Tibial nerve (tissue), 4 donors: Measurements from ENCODE around the gene MAPK10. TPM values are rescaled to one million over a fixed set of nuclear protein-coding genes. Genes with fewer than 3 reads are reported as not detected.

ENCODE experiments used
- DNase-seq, 2 donors: peaks; one replicate each; pipeline ENCODE4 v3.0.0-alpha.2; 2019; ENCODE audit warnings: low spot score in 2 of 2
- H3K27ac ChIP-seq, 4 donors: fragments of 200-600 bp; sonication (generic) in 3 of 4; one replicate each; pipeline ENCODE4 v1.5.1; 2017 to 2019; ENCODE audit warnings: mild to moderate bottlenecking in 1 of 4
- H3K27me3 ChIP-seq, 2 donors: fragments of 200-600 bp; sonication (generic) in 1 of 2; one replicate each; pipeline versions ENCODE4 v1.5.1 to v1.6.0; 2017 to 2019
- H3K36me3 ChIP-seq, 3 donors: fragments of 200-600 bp; sonication (generic); one replicate each; pipeline ENCODE4 v1.5.1; 2018 to 2019
- H3K4me1 ChIP-seq, 4 donors: fragments of 200-600 bp; sonication (generic) in 3 of 4; one replicate each; pipeline ENCODE4 v1.5.1; 2017 to 2019
- H3K4me3 ChIP-seq, 4 donors: fragments of 200-600 bp; sonication (generic) in 3 of 4; one replicate each; pipeline ENCODE4 v1.5.1; 2017 to 2019; ENCODE audit warnings: mild to moderate bottlenecking in 1 of 4, moderate library complexity in 1 of 4
- H3K9me3 ChIP-seq, 4 donors: fragments of 200-600 bp; sonication (generic) in 3 of 4; one replicate each; pipeline ENCODE4 v1.5.1; 2017 to 2019
- EP300 ChIP-seq, 2 donors: sonication (generic); formaldehyde crosslinking; IDR thresholded peaks; one replicate each; pipeline ENCODE4 v1.6.1; 2017; ENCODE audit warnings: antibody characterized with exemption in 2 of 2, mild to moderate bottlenecking in 1 of 2
- POLR2A ChIP-seq, 2 donors: fragments of 450-650 bp; IDR thresholded peaks; one replicate each; pipeline ENCODE4 v1.6.1; 2017; ENCODE audit warnings: antibody characterized with exemption in 2 of 2, mild to moderate bottlenecking in 2 of 2, moderate library complexity in 2 of 2
- WGBS, 2 donors: methylation state at CpG; one replicate each; pipeline ENCODE4 v1.1.5; 2018; 5-methylcytosine and 5-hydroxymethylcytosine counted together
- total RNA-seq, 4 donors: library from RNA; depleted of rRNA; stranded (reverse); fragments of >200 nt; gene quantifications; one replicate each; pipeline ENCODE4 v1.1.0, GENCODE V29; 2016
- TF ChIP-seq, protein P1 (sequence below), 5 experiments: fragments of 200-600 bp in 3 of 5; fragments of 450-650 bp in 2 of 5; sonication (generic) in 3 of 5; IDR thresholded peaks; one replicate each; pipeline ENCODE4 v1.5.1; 2016 to 2019; ENCODE audit warnings: antibody characterized with exemption in 5 of 5, mild to moderate bottlenecking in 3 of 5, moderate library complexity in 2 of 5

MAPK10 gene
- total RNA-seq, 4 donors from 2014 or later: 20.7 to 34.5 (median 28.0) TPM

- Histone ChIP-seq H3K9me3 (no peaks in the 10 kb centered on the region), H3K4me1 (no peaks in the 10 kb centered on the region), H3K4me3 (no peak overlapping the region), H3K27me3 (no peaks in the 10 kb centered on the region), H3K27ac (no peak overlapping the region), H3K36me3 (no peaks in the 10 kb centered on the region)
- no peak for TF ChIP-seq POLR2A (IDR thresholded peaks at IDR 0.05)
- TF ChIP-seq, protein P1, sequence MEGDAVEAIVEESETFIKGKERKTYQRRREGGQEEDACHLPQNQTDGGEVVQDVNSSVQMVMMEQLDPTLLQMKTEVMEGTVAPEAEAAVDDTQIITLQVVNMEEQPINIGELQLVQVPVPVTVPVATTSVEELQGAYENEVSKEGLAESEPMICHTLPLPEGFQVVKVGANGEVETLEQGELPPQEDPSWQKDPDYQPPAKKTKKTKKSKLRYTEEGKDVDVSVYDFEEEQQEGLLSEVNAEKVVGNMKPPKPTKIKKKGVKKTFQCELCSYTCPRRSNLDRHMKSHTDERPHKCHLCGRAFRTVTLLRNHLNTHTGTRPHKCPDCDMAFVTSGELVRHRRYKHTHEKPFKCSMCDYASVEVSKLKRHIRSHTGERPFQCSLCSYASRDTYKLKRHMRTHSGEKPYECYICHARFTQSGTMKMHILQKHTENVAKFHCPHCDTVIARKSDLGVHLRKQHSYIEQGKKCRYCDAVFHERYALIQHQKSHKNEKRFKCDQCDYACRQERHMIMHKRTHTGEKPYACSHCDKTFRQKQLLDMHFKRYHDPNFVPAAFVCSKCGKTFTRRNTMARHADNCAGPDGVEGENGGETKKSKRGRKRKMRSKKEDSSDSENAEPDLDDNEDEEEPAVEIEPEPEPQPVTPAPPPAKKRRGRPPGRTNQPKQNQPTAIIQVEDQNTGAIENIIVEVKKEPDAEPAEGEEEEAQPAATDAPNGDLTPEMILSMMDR (IDR thresholded peaks at IDR 0.05): no peak
- TF ChIP-seq EP300 (IDR thresholded peaks at IDR 0.05): no peak
- 82% methylated on average over 1 of the region's 1 CpG for WGBS, 2 donors
- DNase-seq: no peak
Observed at GRCh38 chr4:86250006-86250405, 109.8 kb downstream of the MAPK10 start.

DNA sequence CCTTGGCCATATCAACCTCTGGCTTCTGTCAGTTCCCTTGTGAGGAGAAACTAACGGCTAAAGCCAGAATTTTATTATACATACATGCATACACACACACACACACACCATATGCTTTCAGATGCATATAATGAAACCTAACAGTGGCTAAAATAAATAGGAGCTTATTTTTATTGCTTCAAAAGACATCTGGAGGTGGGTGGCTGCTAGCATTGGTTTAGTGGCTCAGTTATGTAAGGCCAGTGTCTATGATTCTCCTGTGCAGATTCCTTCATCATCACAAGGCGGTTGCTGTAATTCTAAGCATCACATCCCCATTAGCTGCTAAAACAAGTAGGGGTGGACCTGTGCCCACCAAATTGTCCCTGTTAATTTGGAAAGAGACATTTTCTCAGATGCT lies 110.8 kb downstream of the MAPK10 start:
- DNase-seq: no peak
- no peaks in the 10 kb centered on the region for H3K9me3 ChIP-seq
- no peaks in the 10 kb centered on the region for H3K27me3 ChIP-seq
- WGBS, 2 donors: 72 to 73% methylated on average over 2 of the region's 2 CpGs
- H3K36me3 ChIP-seq: no peaks in the 10 kb centered on the region
- H3K4me3 ChIP-seq: no peak overlapping the region
- TF ChIP-seq, protein P1 (IDR thresholded peaks at IDR 0.05): no peak
- TF ChIP-seq EP300 (IDR thresholded peaks at IDR 0.05) (no peak), POLR2A (IDR thresholded peaks at IDR 0.05) (no peak)
- no peak overlapping the region for H3K27ac ChIP-seq
- H3K4me1 ChIP-seq: no peaks in the 10 kb centered on the region

GRCh38 chr4:86247906-86248305 lies 111.9 kb downstream of the MAPK10 start:
- no peak overlapping the region for H3K4me3 ChIP-seq
- 91 to 93% methylated on average over 3 of the region's 3 CpGs for WGBS, 2 donors
- no peaks in the 10 kb centered on the region for H3K27me3 ChIP-seq
- H3K27ac ChIP-seq: no peak overlapping the region
- no peaks in the 10 kb centered on the region for H3K36me3 ChIP-seq
- TF ChIP-seq, protein P1 (IDR thresholded peaks at IDR 0.05): no peak
- TF ChIP-seq POLR2A (IDR thresholded peaks at IDR 0.05): no peak
- no peak for TF ChIP-seq EP300 (IDR thresholded peaks at IDR 0.05)
- no peak for DNase-seq
- H3K9me3 ChIP-seq: peaks cover 0 to 5% (median 0%) of the 10 kb centered on the region in 4 donors
- no peaks in the 10 kb centered on the region for H3K4me1 ChIP-seq

- 36 to 47% methylated on average over 1 of the region's 1 CpG for WGBS, 2 donors
Observed at GRCh38 chr4:86247320-86247719, 112.5 kb downstream of the MAPK10 start.

GRCh38 chr4:86243750-86244149 lies 116.1 kb downstream of the MAPK10 start:
- Histone ChIP-seq H3K27ac (no peak overlapping the region), H3K4me3 (no peak overlapping the region), H3K36me3 (no peaks in the 10 kb centered on the region), H3K27me3 (no peaks in the 10 kb centered on the region), H3K9me3 (peaks cover 0 to 18% (median 0%) of the 10 kb centered on the region in 4 donors), H3K4me1 (no peaks in the 10 kb centered on the region)
- TF ChIP-seq, protein P1 (IDR thresholded peaks at IDR 0.05): no peak
- no peak for DNase-seq
- WGBS, 2 donors: 75 to 77% methylated on average over 3 of the region's 3 CpGs

More at GRCh38 chr4:86247320-86247719, 112.5 kb downstream of the MAPK10 start:
- Histone ChIP-seq H3K27me3 (no peaks in the 10 kb centered on the region), H3K4me3 (no peak overlapping the region), H3K27ac (no peak overlapping the region), H3K9me3 (peaks cover 0 to 9% (median 0%) of the 10 kb centered on the region in 4 donors), H3K4me1 (no peaks in the 10 kb centered on the region), H3K36me3 (no peaks in the 10 kb centered on the region)
- TF ChIP-seq EP300 (IDR thresholded peaks at IDR 0.05) (no peak), POLR2A (IDR thresholded peaks at IDR 0.05) (no peak)
- TF ChIP-seq, protein P1 (IDR thresholded peaks at IDR 0.05): no peak
- no peak for DNase-seq
